Naive B cell (primary cell): ENCODE data around the gene WASF2. TPM values are rescaled to one million over a fixed set of nuclear protein-coding genes. Genes with fewer than 3 reads are reported as not detected.
A peak's percentile ranks its signal among the peaks of the same experiment; 100 is the strongest.
"Not testable (repeated sequence)": the region's sequence is repeated elsewhere in the genome, so short reads cannot be mapped to it uniquely, and the experiment has no call there.

Experiments used
- ATAC-seq, 2 donors: fragments of 150-1000 bp; cut with Tn5 transposase; 2 replicates each; pipeline ENCODE4 v1.10.0; 2021; ENCODE audit warnings: low read depth in 2 of 2, mild to moderate bottlenecking in 2 of 2, moderate library complexity in 2 of 2
- DNase-seq: peaks from one replicate; pipeline ENCODE4 v3.0.0; 2022
- H3K27ac Mint-ChIP-seq, 6 donors: one replicate each; pipeline ENCODE4 v1.8.0; 2020 to 2022; ENCODE audit warnings: mild to moderate bottlenecking in 6 of 6, mixed read lengths in 6 of 6, moderate library complexity in 5 of 6, inconsistent platforms in 2 of 6
- H3K27me3 Mint-ChIP-seq, 3 donors: one replicate each; pipeline ENCODE4 v1.8.0; 2021 to 2022; ENCODE audit warnings: mixed read lengths in 3 of 3, mild to moderate bottlenecking in 1 of 3
- H3K36me3 Mint-ChIP-seq, 2 donors: one replicate each; pipeline ENCODE4 v1.8.0; 2020 to 2022; ENCODE audit warnings: mixed read lengths in 2 of 2, inconsistent platforms in 1 of 2, mild to moderate bottlenecking in 1 of 2
- H3K4me1 Mint-ChIP-seq, 3 donors: one replicate each; pipeline ENCODE4 v1.8.0; 2020 to 2022; ENCODE audit warnings: mixed read lengths in 3 of 3, inconsistent platforms in 1 of 3, mild to moderate bottlenecking in 1 of 3, moderate library complexity in 1 of 3
- H3K4me3 Mint-ChIP-seq, 8 donors: one replicate each; pipeline ENCODE4 v1.8.0; 2020 to 2022; ENCODE audit warnings: mild to moderate bottlenecking in 8 of 8, mixed read lengths in 8 of 8, moderate library complexity in 8 of 8, inconsistent platforms in 2 of 8
- H3K9me3 Mint-ChIP-seq, 7 donors: one replicate each; pipeline ENCODE4 v1.8.0; 2020 to 2022; ENCODE audit warnings: mixed read lengths in 7 of 7, mild to moderate bottlenecking in 5 of 7, inconsistent platforms in 2 of 7, moderate library complexity in 1 of 7
- polyA plus RNA-seq, 6 donors: library from polyadenylated mRNA; unstranded; fragments of 300-500 nt; fragmentation: Illumina TruSeq; gene quantifications; one replicate each; pipeline ENCODE4 v1.2.3, GENCODE V29; 2021; ENCODE audit warnings: low read depth in 6 of 6

The WASF2 gene
- polyA plus RNA-seq, 6 donors from 2014 or later, result 33.1 to 121 (median 83.3) TPM

DNA sequence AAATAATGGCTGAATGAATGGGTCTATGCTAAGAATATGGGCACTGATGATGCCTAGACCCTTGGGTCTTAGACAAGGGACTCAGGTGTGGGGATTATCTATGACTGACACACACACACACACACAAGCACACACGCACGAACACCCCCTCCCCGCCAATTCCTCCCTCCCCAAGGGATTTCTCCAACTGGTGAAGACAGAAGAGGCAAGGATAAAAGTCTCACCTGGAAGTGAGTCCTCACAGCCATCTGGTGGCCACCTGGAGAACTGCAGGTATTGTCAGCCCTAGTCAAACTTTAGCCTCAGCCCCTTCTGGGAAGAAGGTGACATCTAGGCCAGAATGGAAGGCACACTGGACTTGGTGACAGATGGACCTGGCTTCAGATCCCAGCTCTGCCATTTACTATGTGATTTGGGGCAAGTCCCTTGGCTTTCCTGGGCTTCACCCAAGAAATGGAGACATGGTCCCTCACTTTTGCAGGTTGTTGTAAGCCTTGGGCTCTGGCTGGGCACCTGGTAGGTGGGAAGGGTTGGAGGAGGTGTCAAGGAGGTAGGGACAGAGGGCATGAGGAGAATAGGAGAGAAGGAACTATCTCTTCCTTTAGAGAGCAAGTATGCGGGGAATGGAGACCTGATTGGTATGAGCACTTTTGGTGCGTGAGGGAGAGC is 101.5 kb downstream of the WASF2 start:
- H3K27ac Mint-ChIP-seq, result peak overlapping the region in 1 of 6 donors; percentile 78
- peak overlapping the region in 1 of 8 donors; percentile 51 for H3K4me3 Mint-ChIP-seq
- no peak for ATAC-seq

GRCh38 chr1:27384797-27385196 is 105.2 kb downstream of the WASF2 start:
- peaks cover 16 to 22% (median 18%) of the 10 kb centered on the region in 3 donors for H3K4me1 Mint-ChIP-seq
- not testable (repeated sequence) for H3K36me3 Mint-ChIP-seq, DNase-seq, H3K27ac Mint-ChIP-seq, H3K4me3 Mint-ChIP-seq, ATAC-seq, H3K9me3 Mint-ChIP-seq
- peaks cover 0 to 11% (median 6%) of the 10 kb centered on the region in 3 donors for H3K27me3 Mint-ChIP-seq

More for the DNA sequence above, 101.5 kb downstream of the WASF2 start:
- Mint-ChIP-seq H3K9me3 (no peaks in the 10 kb centered on the region), H3K4me1 (peaks cover 18 to 32% (median 19%) of the 10 kb centered on the region in 3 donors), H3K27me3 (peaks cover 0 to 16% (median 6%) of the 10 kb centered on the region in 3 donors), H3K36me3 (no peaks in the 10 kb centered on the region)
- peak; percentile 69 for DNase-seq

DNA sequence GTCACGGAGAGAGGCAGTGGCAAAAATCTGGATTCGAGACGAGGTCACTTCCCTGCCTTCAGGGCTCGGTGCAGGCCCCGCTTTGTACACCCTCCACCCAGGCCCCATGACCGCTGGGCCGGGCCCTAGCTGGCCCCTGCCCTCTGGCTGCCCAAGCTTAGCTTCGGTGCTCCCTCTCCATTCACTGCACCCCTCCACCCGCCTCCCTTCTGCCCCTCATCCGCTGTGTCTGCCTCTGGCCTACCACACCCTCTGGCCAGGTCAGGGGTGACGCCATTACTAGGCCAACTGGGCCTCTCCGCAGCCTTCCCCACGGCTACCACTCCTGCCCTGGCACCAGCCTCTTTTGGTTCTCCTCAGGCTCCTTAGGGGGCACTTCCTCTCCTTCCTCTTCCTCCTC is 106.3 kb downstream of the WASF2 start:
- DNase-seq (no peak), ATAC-seq (no peak)
- Mint-ChIP-seq H3K27me3 (peaks cover 0 to 8% (median 6%) of the 10 kb centered on the region in 3 donors), H3K4me1 (peaks cover 13 to 21% (median 16%) of the 10 kb centered on the region in 3 donors), H3K27ac (no peak overlapping the region), H3K36me3 (no peaks in the 10 kb centered on the region), H3K9me3 (no peaks in the 10 kb centered on the region), H3K4me3 (peak overlapping the region in 2 of 8 donors; percentile 41 to 66)

DNA sequence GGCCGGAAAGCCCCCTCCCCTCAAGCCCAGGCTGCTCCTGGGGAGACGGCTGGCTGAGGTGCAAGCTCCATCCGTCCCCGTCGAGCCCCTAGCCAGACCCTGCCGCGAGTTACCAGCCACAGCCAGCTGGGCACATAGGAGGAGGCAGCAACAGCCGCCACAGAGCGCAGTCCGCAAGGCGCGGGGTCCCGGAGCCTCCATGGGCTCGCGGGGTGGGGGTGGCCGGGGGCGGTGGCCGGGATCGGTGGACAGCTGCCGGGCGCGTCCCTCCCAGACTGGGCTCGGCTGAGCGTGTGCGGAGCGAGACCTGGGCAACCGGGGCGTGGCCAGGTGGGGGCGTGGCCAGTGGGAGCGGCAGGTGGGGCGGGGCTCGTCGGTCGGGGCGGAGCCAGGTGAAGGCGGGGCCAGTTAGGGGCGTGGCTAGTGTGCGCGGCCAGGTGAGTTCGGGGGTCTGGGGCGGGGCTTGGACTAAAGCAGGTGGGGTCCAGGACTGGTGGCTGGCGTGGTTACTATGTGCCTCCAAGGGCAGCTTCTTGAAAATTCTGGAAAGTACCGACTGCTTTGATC is 106.8 kb downstream of the WASF2 start, which contains the start of gene CD164L2:
Gene CD164L2, minus strand, starts transcription at position 295 of the 567 bp plus-strand sequence. Its CDS starts 94 bp downstream, at position 201.
- H3K27ac Mint-ChIP-seq, result peak within 1 kb of the TSS in 2 of 6 donors; percentile 57 to 89
- H3K9me3 Mint-ChIP-seq, result no peaks in the 10 kb centered on the region
- no peaks in the 10 kb centered on the region for H3K36me3 Mint-ChIP-seq
- peaks cover 0 to 6% (median 5%) of the 10 kb centered on the region in 3 donors for H3K27me3 Mint-ChIP-seq
- H3K4me3 Mint-ChIP-seq, result peak within 1 kb of the TSS in 4 of 8 donors; percentile 24 to 66 (median 33)
- peaks cover 8 to 18% (median 12%) of the 10 kb centered on the region in 3 donors for H3K4me1 Mint-ChIP-seq
- ATAC-seq (peak; percentile 31 to 37), DNase-seq (no peak)

- DNase-seq (peak; percentile 29), ATAC-seq (peak; percentile 95 to 97)
- H3K4me1 Mint-ChIP-seq, result peaks cover 8 to 18% (median 12%) of the 10 kb centered on the region in 3 donors
- H3K27me3 Mint-ChIP-seq, result peaks cover 0 to 5% (median 5%) of the 10 kb centered on the region in 3 donors
- H3K36me3 Mint-ChIP-seq, result no peaks in the 10 kb centered on the region
- no peaks in the 10 kb centered on the region for H3K9me3 Mint-ChIP-seq
- peak overlapping the region in 2 of 6 donors; percentile 8 to 89 for H3K27ac Mint-ChIP-seq
- no peak overlapping the region for H3K4me3 Mint-ChIP-seq
These were observed 107.8 kb downstream of the WASF2 start for GRCh38 chr1:27381969-27382762.

DNA sequence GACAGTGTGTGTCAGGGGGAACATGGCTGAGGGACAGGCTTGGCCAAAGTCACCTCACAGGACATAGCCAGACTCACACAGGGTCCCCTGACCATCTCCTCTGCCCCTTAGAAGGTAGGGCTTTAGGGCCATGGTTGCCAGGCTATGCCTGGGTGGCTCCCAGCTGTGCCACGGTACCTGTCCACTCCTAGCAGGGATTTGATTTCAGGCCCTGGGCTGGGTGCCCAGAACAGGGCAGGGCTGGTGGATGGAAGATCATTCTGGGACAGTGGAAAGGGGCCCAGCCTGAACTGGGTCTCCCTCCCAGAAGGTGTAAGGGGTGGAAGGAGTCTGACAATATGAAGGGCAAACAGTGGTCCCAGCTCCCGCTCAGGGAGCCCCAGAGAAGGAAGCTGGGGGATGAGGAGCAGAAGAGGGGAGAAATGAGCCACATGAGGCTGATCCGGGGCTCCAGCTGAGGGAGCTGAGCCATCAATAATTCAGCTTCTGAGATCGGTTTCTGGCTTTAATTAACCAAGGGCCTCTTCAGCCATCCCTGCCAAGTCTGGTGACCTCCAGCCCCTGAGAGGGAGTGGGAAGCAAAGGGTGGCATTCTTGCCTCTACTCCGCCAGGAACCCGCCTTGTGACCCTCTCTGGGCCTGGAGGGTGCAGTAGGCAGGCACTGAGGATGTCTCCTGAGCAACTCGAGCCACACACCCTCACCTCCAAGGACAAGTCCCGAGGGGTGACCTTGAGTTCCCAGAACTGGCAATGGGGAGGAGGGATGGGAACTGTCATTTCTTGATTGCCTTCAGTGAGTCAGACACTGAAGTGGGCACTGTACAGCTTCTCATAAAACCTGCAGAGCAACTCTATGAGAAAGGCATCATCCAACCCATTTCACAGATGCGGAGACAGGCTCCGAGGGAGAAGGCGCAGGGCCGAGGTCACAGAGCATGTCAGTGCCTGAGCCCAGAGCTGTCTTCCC is 108.9 kb downstream of the WASF2 start:
- no peak overlapping the region for H3K4me3 Mint-ChIP-seq
- ATAC-seq (no peak), DNase-seq (no peak)
- no peaks in the 10 kb centered on the region for H3K36me3 Mint-ChIP-seq
- H3K27me3 Mint-ChIP-seq, result peaks cover 0 to 5% (median 0%) of the 10 kb centered on the region in 3 donors
- H3K4me1 Mint-ChIP-seq, result peaks cover 8 to 18% (median 12%) of the 10 kb centered on the region in 3 donors
- no peak overlapping the region for H3K27ac Mint-ChIP-seq
- no peaks in the 10 kb centered on the region for H3K9me3 Mint-ChIP-seq

GRCh38 chr1:27380224-27380623 is 109.7 kb downstream of the WASF2 start:
- Mint-ChIP-seq H3K27me3 (peaks cover 0 to 5% (median 0%) of the 10 kb centered on the region in 3 donors), H3K27ac (no peak overlapping the region), H3K9me3 (no peaks in the 10 kb centered on the region), H3K36me3 (no peaks in the 10 kb centered on the region), H3K4me3 (no peak overlapping the region), H3K4me1 (peaks cover 8 to 18% (median 16%) of the 10 kb centered on the region in 3 donors)
- no peak for ATAC-seq
- DNase-seq, result no peak

- H3K27ac Mint-ChIP-seq, result no peak overlapping the region
- H3K27me3 Mint-ChIP-seq, result peaks cover 0 to 5% (median 0%) of the 10 kb centered on the region in 3 donors
- H3K36me3 Mint-ChIP-seq, result no peaks in the 10 kb centered on the region
- H3K4me3 Mint-ChIP-seq, result no peak overlapping the region
- H3K9me3 Mint-ChIP-seq, result no peaks in the 10 kb centered on the region
- DNase-seq, result no peak
- ATAC-seq, result no peak
- peaks cover 10 to 18% (median 17%) of the 10 kb centered on the region in 3 donors for H3K4me1 Mint-ChIP-seq
These were observed 110.3 kb downstream of the WASF2 start for GRCh38 chr1:27379564-27380122.

GRCh38 chr1:27377760-27378495 is 112.0 kb downstream of the WASF2 start:
- DNase-seq (no peak), ATAC-seq (no peak)
- H3K27me3 Mint-ChIP-seq, result no peaks in the 10 kb centered on the region
- no peak overlapping the region for H3K4me3 Mint-ChIP-seq
- H3K27ac Mint-ChIP-seq, result peak overlapping the region in 2 of 6 donors; percentile 74 to 80
- no peaks in the 10 kb centered on the region for H3K36me3 Mint-ChIP-seq
- no peaks in the 10 kb centered on the region for H3K9me3 Mint-ChIP-seq
- peaks cover 14 to 17% (median 14%) of the 10 kb centered on the region in 3 donors for H3K4me1 Mint-ChIP-seq

DNA sequence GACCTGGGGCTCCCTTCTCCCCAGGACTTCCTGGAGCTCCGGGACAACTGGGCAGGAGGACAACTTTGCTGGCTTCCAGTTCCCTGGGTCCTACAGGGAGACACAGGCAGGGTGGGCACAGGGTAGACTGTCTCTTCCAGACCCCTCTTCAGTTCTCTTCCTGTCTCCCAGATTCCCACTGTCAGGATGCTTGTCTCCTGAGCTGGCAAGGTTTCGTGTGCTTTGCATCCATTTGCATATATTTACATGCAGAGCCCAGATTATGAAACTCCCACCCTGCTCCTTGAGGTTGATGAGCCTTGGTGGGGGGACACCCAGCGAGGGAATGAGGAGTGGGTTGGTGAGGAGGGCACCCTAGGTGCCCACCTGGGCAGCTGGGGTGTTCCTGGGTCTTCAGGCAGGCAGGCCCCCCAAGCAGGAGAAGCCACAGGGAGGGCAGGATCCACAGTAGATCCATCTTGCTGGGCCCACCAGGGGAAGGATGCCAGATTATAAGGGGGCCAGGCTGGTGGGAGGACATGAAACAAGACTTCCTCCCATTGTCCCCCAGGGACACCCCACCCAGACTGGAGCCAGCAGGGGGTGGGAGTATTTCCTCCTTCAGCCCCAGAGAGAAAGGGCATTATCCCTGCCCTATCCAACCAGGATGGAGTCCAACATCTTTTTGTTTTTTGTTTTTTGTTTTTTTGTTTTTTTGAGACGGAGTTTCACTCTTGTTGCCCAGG is 115.4 kb downstream of the WASF2 start, which contains the start of gene FCN3:
Gene FCN3, minus strand, starts transcription at position 463 of the 725 bp plus-strand sequence. Its CDS starts 6 bp downstream, at position 457.
- ATAC-seq (no peak), DNase-seq (no peak)
- Mint-ChIP-seq H3K9me3 (no peaks in the 10 kb centered on the region), H3K27ac (peak within 1 kb of the TSS in 1 of 6 donors; percentile 74), H3K36me3 (no peaks in the 10 kb centered on the region), H3K27me3 (no peaks in the 10 kb centered on the region), H3K4me1 (peaks cover 16 to 30% (median 29%) of the 10 kb centered on the region in 3 donors), H3K4me3 (no peak within 1 kb of the TSS)
